Esophagus squamous epithelium (tissue), 5 donors: Measurements from ENCODE around the gene ZMYND8. TPM values are rescaled to one million over a fixed set of nuclear protein-coding genes. Genes with fewer than 3 reads are reported as not detected.
A peak's percentile ranks its signal among the peaks of the same experiment; 100 is the strongest.
"Not testable (repeated sequence)": the region's sequence is repeated elsewhere in the genome, so short reads cannot be mapped to it uniquely, and the experiment has no call there.

Source experiments
- DNase-seq: peaks from one replicate; lab custom pipeline; 2025; lab: John Stamatoyannopoulos, UW
- H3K27ac ChIP-seq, 4 donors: fragments of 200-600 bp; sonication (generic); one replicate each; pipeline ENCODE4 v1.5.1; 2016 to 2019; ENCODE audit warnings: mild to moderate bottlenecking in 1 of 4
- H3K27me3 ChIP-seq, 4 donors: fragments of 200-600 bp; sonication (generic); 1 replicate in 3 of 4; 2 replicates in 1 of 4; pipeline versions ENCODE4 v1.5.1 to v1.6.0; 2017 to 2021; ENCODE audit warnings: antibody characterized with exemption in 1 of 4
- H3K36me3 ChIP-seq, 3 donors: fragments of 200-600 bp; sonication (generic); one replicate each; pipeline ENCODE4 v1.5.1; 2016 to 2019
- H3K4me1 ChIP-seq, 3 donors: fragments of 200-600 bp; sonication (generic); one replicate each; pipeline ENCODE4 v1.5.1; 2017 to 2019
- H3K4me3 ChIP-seq, 4 donors: fragments of 200-600 bp; sonication (generic); 1 replicate in 3 of 4; 2 replicates in 1 of 4; pipeline ENCODE4 v1.5.1; 2016 to 2019; ENCODE audit warnings: mild to moderate bottlenecking in 2 of 4, moderate library complexity in 1 of 4
- H3K9me3 ChIP-seq, 3 donors: fragments of 200-600 bp; sonication (generic); one replicate each; pipeline ENCODE4 v1.5.1; 2016 to 2019
- CTCF ChIP-seq, 6 experiments: fragments of 450-650 bp in 4 of 6; fragments of 200-600 bp in 2 of 6; sonication (generic) in 2 of 6; IDR thresholded peaks; one replicate each; pipeline ENCODE4 v1.5.1; 2016 to 2019; ENCODE audit warnings: antibody characterized with exemption in 6 of 6, mild to moderate bottlenecking in 4 of 6, moderate library complexity in 4 of 6
- POLR2A ChIP-seq, 4 donors: fragments of 450-650 bp; IDR thresholded peaks; one replicate each; pipeline ENCODE4 v1.6.1; 2017; ENCODE audit warnings: antibody characterized with exemption in 4 of 4, mild to moderate bottlenecking in 4 of 4, moderate library complexity in 3 of 4
- WGBS, 2 donors: methylation state at CpG; one replicate each; pipeline ENCODE4 v1.1.5; 2018; 5-methylcytosine and 5-hydroxymethylcytosine counted together
- intact Hi-C: fragments of 100-400 bp; cut with DNase I; formaldehyde crosslinking; loops from one replicate; pipeline ENCODE4 v1.15.0; 2022
- total RNA-seq, 4 donors: library from RNA; depleted of rRNA; stranded (reverse); fragments of >200 nt; gene quantifications; one replicate each; pipeline ENCODE4 v1.1.0, GENCODE V29; 2016
- donor health status: DM: yes; HTN: yes; CAD: no.

ZMYND8 gene
- total RNA-seq, 4 donors from 2014 or later = 21.5 to 26.3 (median 24.3) TPM

- intact Hi-C loops = loop anchor here (10.0 kb wide), 1 partner anchor 218 kb away; no protein-coding TSS in a partner anchor
- no peaks in the 10 kb centered on the region for H3K27me3 ChIP-seq
- H3K36me3 ChIP-seq = no peaks in the 10 kb centered on the region
- TF ChIP-seq CTCF (IDR thresholded peaks at IDR 0.05) = no peak
- no peak for TF ChIP-seq POLR2A (IDR thresholded peaks at IDR 0.05)
- no peak overlapping the region for H3K27ac ChIP-seq
- H3K4me3 ChIP-seq = no peak overlapping the region
- DNase-seq = no peak
- peaks cover 4 to 12% (median 7%) of the 10 kb centered on the region in 3 donors for H3K4me1 ChIP-seq
- H3K9me3 ChIP-seq = peaks cover 0 to 3% (median 0%) of the 10 kb centered on the region in 3 donors
- 87 to 88% methylated on average over 5 of the region's 5 CpGs for WGBS, 2 donors
These were observed 40.4 kb upstream of the ZMYND8 start for GRCh38 chr20:47396762-47397476.

GRCh38 chr20:47393796-47394514 is 37.5 kb upstream of the ZMYND8 start:
- DNase-seq, H3K9me3 ChIP-seq, H3K36me3 ChIP-seq, H3K27me3 ChIP-seq, H3K4me3 ChIP-seq: not testable (repeated sequence)
- intact Hi-C loops = loop anchor here (10.0 kb wide), 1 partner anchor 221 kb away; no protein-coding TSS in a partner anchor
- Histone ChIP-seq H3K4me1 (peaks cover 4 to 12% (median 7%) of the 10 kb centered on the region in 3 donors), H3K27ac (peak overlapping the region in 2 of 4 donors; percentile 82 to 87)
- WGBS, 2 donors = 95 to 99% methylated on average over 6 to 8 of the region's 11 CpGs

GRCh38 chr20:47392721-47393073 is 36.2 kb upstream of the ZMYND8 start:
- intact Hi-C loops = loop anchor here (10.0 kb wide), 1 partner anchor 222 kb away; no protein-coding TSS in a partner anchor
- TF ChIP-seq POLR2A (IDR thresholded peaks at IDR 0.05) = no peak
- no peak for TF ChIP-seq CTCF (IDR thresholded peaks at IDR 0.05)
- no peak for DNase-seq

GRCh38 chr20:47392015-47392720 is 35.7 kb upstream of the ZMYND8 start:
- H3K27ac ChIP-seq = peak overlapping the region; percentile 82 to 88 (median 86)
- no peak for TF ChIP-seq POLR2A (IDR thresholded peaks at IDR 0.05)
- no peak for TF ChIP-seq CTCF (IDR thresholded peaks at IDR 0.05)
- intact Hi-C loops = loop anchor here (10.0 kb wide), 1 partner anchor 223 kb away; no protein-coding TSS in a partner anchor

More at GRCh38 chr20:47392721-47393073, 36.2 kb upstream of the ZMYND8 start:
- no peak overlapping the region for H3K4me3 ChIP-seq
- peaks cover 4 to 12% (median 7%) of the 10 kb centered on the region in 3 donors for H3K4me1 ChIP-seq
- no peaks in the 10 kb centered on the region for H3K27me3 ChIP-seq
- no peaks in the 10 kb centered on the region for H3K9me3 ChIP-seq
- WGBS, 2 donors = 63 to 67% methylated on average over 2 of the region's 2 CpGs
- H3K27ac ChIP-seq = peak overlapping the region; percentile 82 to 88 (median 86)
- no peaks in the 10 kb centered on the region for H3K36me3 ChIP-seq

GRCh38 chr20:47391276-47392010 is 34.9 kb upstream of the ZMYND8 start:
- intact Hi-C loops = loop anchor here (10.0 kb wide), 1 partner anchor 223 kb away; no protein-coding TSS in a partner anchor
- WGBS, 2 donors = 91 to 95% methylated on average over 3 to 6 of the region's 6 CpGs
- no peak for DNase-seq

More at GRCh38 chr20:47392015-47392720, 35.7 kb upstream of the ZMYND8 start:
- Histone ChIP-seq H3K27me3 (no peaks in the 10 kb centered on the region), H3K9me3 (no peaks in the 10 kb centered on the region), H3K4me3 (peak overlapping the region in 1 of 4 donors; percentile 26), H3K4me1 (peaks cover 4 to 12% (median 7%) of the 10 kb centered on the region in 3 donors), H3K36me3 (no peaks in the 10 kb centered on the region)
- 42 to 54% methylated on average over 7 of the region's 7 CpGs for WGBS, 2 donors
- DNase-seq = no peak

More at GRCh38 chr20:47391276-47392010, 34.9 kb upstream of the ZMYND8 start:
- Histone ChIP-seq H3K9me3 (no peaks in the 10 kb centered on the region), H3K4me3 (no peak overlapping the region), H3K27me3 (no peaks in the 10 kb centered on the region), H3K27ac (peak overlapping the region; percentile 79 to 88 (median 84)), H3K36me3 (no peaks in the 10 kb centered on the region), H3K4me1 (peaks cover 4 to 12% (median 7%) of the 10 kb centered on the region in 3 donors)
- TF ChIP-seq CTCF (IDR thresholded peaks at IDR 0.05) (no peak), POLR2A (IDR thresholded peaks at IDR 0.05) (no peak)
